ENCODE data around the gene TTLL8. TPM values are rescaled to one million over a fixed set of nuclear protein-coding genes. Genes with fewer than 3 reads are reported as not detected.

Gene TTLL8
- total RNA-seq, 4 donors from 2014 or later: not detected

GRCh38 chr22:50068096-50068495, 10.0 kb upstream of the TTLL8 start:
- no peaks in the 10 kb centered on the region for H3K9me3 ChIP-seq
- peaks cover 2% of the 10 kb centered on the region for H3K27me3 ChIP-seq
- in situ Hi-C loops (cut with MboI; ENCODE audit: low pct_ligation_motif_present in 1 of 4, low pct_unique_long_range_greater_than_20kb in 1 of 4, low sequenced_read_pairs in 3 of 4): no loop called here
- H3K27ac ChIP-seq: no peak overlapping the region
- TF ChIP-seq EP300 (IDR thresholded peaks at IDR 0.05; ENCODE audit: low read depth) (no peak), CTCF (IDR thresholded peaks at IDR 0.05) (no peak), POLR2AphosphoS5 (IDR thresholded peaks at IDR 0.05) (no peak), POLR2A (IDR thresholded peaks at IDR 0.05) (no peak)
- intact Hi-C loops (cut with DNase I; ENCODE audit: low total_unique reads): no loop called here
- H3K36me3 ChIP-seq: no peaks in the 10 kb centered on the region
- no peak overlapping the region for H3K4me3 ChIP-seq
- no peaks in the 10 kb centered on the region for H3K4me1 ChIP-seq
- no peak for DNase-seq
- 71% methylated on average over 11 of the region's 11 CpGs; no CpG with 5 or more reads in 1 of the 2 donors for WGBS, 2 donors (ENCODE audit: low coverage in 1 of 2)

- WGBS, 2 donors (ENCODE audit: low coverage in 1 of 2): 55 to 59% methylated on average over 2 to 4 of the region's 8 CpGs
Observed at GRCh38 chr22:50067244-50067643, 9.1 kb upstream of the TTLL8 start.

GRCh38 chr22:50064453-50064852, 6.4 kb upstream of the TTLL8 start:
- Histone ChIP-seq H3K27me3 (peaks cover 25% of the 10 kb centered on the region), H3K4me1 (no peaks in the 10 kb centered on the region), H3K9me3 (no peaks in the 10 kb centered on the region), H3K4me3 (no peak overlapping the region), H3K36me3 (no peaks in the 10 kb centered on the region), H3K27ac (no peak overlapping the region)
- intact Hi-C loops (cut with DNase I; ENCODE audit: low total_unique reads) (no loop called here), in situ Hi-C loops (cut with MboI; ENCODE audit: low pct_ligation_motif_present in 1 of 4, low pct_unique_long_range_greater_than_20kb in 1 of 4, low sequenced_read_pairs in 3 of 4) (no loop called here)
- WGBS, 2 donors (ENCODE audit: low coverage in 1 of 2): 0 to 75% methylated on average over 1 to 18 of the region's 18 CpGs
- TF ChIP-seq CTCF (IDR thresholded peaks at IDR 0.05): no peak
- TF ChIP-seq POLR2AphosphoS5 (IDR thresholded peaks at IDR 0.05): no peak
- TF ChIP-seq POLR2A (IDR thresholded peaks at IDR 0.05): no peak
- no peak for TF ChIP-seq EP300 (IDR thresholded peaks at IDR 0.05; ENCODE audit: low read depth)
- no peak for DNase-seq

More at GRCh38 chr22:50067244-50067643, 9.1 kb upstream of the TTLL8 start:
- Histone ChIP-seq H3K27ac (no peak overlapping the region), H3K27me3 (no peaks in the 10 kb centered on the region), H3K9me3 (no peaks in the 10 kb centered on the region), H3K36me3 (no peaks in the 10 kb centered on the region), H3K4me1 (no peaks in the 10 kb centered on the region), H3K4me3 (no peak overlapping the region)
- DNase-seq: no peak
- intact Hi-C loops (cut with DNase I; ENCODE audit: low total_unique reads): no loop called here
- TF ChIP-seq CTCF (IDR thresholded peaks at IDR 0.05): no peak
- in situ Hi-C loops (cut with MboI; ENCODE audit: low pct_ligation_motif_present in 1 of 4, low pct_unique_long_range_greater_than_20kb in 1 of 4, low sequenced_read_pairs in 3 of 4): no loop called here

- WGBS, 2 donors (ENCODE audit: low coverage in 1 of 2): 68 to 76% methylated on average over 5 to 15 of the region's 23 CpGs
- TF ChIP-seq POLR2AphosphoS5 (IDR thresholded peaks at IDR 0.05): no peak
- no peak for TF ChIP-seq EP300 (IDR thresholded peaks at IDR 0.05; ENCODE audit: low read depth)
- no peak for TF ChIP-seq CTCF (IDR thresholded peaks at IDR 0.05)
- no peak for TF ChIP-seq POLR2A (IDR thresholded peaks at IDR 0.05)
- Histone ChIP-seq H3K4me3 (no peak overlapping the region), H3K27me3 (peaks cover 31% of the 10 kb centered on the region), H3K36me3 (no peaks in the 10 kb centered on the region), H3K4me1 (peaks cover 0 to 2% (median 0%) of the 10 kb centered on the region in 4 donors), H3K27ac (no peak overlapping the region), H3K9me3 (no peaks in the 10 kb centered on the region)
- no peak for DNase-seq
- in situ Hi-C loops (cut with MboI; ENCODE audit: low pct_ligation_motif_present in 1 of 4, low pct_unique_long_range_greater_than_20kb in 1 of 4, low sequenced_read_pairs in 3 of 4): no loop called here
- intact Hi-C loops (cut with DNase I; ENCODE audit: low total_unique reads): no loop called here
Observed at GRCh38 chr22:50063589-50064393, 5.7 kb upstream of the TTLL8 start.
